Stimulated activated CD4-positive, alpha-beta T cell treated with anti-CD3 and anti-CD28 coated beads, Interleukin-12 subunit alpha, Interleukin-12 subunit beta, amount 100 ng/mL, for 48 hours (primary cell): Measurements from ENCODE around the gene CFAP206.
"Not testable (repeated sequence)": the region's sequence is repeated elsewhere in the genome, so short reads cannot be mapped to it uniquely, and the experiment has no call there.

Experiments
- DNase-seq, 3 donors: peaks; one replicate each; pipeline ENCODE4 v3.0.0-alpha.2; 2020; ENCODE audit warnings: low read depth in 2 of 3, low spot score in 1 of 3

The CFAP206 gene

DNA sequence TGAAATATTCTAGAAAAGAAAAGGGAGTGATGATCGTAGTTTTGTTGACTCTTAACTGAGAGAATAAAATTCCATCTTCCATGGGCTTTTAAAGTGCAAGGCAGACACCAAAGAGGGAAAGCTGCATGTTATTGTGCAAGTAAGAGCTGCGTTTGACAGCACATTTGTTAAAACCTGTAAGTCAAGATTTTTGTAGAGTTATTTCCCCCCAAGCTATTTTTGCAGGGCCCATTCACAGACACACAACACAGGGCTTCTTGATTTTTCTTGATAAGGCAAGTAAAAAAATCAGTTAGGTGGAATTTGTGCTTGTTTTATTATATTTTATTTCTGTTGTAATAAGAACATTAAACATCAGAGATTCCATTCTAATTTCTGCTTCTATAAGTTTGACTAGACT, 13.8 kb downstream of the CFAP206 start:
- DNase-seq, result no peak

GRCh38 chr6:87426789-87427188, 19.0 kb downstream of the CFAP206 start:
- no peak for DNase-seq

- DNase-seq, result no peak
Measured at GRCh38 chr6:87430499-87430898, 22.7 kb downstream of the CFAP206 start.

DNA sequence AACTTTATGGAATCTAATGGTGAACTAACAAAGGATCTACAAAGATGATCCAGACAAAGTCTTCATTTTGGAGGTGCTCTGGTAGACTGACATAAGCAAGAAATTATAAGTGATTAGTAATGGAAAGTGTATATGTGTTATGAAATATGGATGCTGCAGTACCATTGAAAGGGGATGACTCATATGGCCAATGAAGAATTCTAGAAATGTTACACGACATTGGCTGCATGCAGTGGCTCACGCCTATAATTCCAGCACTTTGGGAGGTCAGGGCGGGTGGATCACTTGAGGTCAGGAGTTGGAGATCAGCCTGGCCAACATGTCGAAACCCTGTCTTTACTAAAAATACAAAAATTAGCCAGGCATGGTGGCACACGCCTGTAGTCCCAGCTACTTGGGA, 23.5 kb downstream of the CFAP206 start:
- DNase-seq, result no peak

DNA sequence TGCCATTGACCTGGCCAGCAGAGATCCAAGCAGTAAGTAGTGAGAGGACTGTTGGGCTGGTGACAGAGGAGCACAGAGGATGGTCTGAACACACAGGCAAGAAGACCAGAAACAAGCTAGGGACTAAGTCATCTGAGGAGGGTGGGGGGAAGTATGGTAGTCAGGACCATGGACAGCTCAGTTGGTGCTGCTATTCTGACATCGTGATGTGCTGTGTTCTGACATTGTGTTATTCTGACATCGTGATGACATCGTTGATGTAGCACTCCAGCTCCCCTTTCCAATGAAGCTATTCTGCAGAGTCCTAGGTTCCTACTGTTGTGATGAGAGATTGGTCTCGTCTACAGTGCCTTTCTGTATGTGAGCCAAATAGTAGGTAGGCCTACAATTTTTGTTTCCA, 28.7 kb downstream of the CFAP206 start:
- peak in 2 of 3 donors; percentile 10 to 25 for DNase-seq

DNA sequence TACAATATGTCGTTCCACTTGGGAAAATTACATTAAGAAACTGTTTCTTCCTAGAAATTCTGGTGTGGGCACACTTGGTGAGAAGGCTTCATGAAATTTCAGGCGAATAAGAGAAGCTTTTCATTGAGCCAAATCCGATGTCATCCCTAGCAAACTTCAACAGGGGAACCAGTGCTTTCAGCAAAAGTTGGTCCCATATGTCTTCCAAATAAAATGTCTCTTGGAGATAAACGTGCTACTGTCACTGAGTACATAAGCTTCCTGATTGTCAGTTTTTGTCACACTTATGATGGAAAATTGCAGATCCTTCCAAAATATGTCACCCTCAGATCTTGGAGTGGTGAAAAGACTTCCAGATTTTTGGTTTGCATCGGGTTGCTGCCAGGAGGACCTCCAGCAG, 33.9 kb downstream of the CFAP206 start:
- DNase-seq, result no peak

DNA sequence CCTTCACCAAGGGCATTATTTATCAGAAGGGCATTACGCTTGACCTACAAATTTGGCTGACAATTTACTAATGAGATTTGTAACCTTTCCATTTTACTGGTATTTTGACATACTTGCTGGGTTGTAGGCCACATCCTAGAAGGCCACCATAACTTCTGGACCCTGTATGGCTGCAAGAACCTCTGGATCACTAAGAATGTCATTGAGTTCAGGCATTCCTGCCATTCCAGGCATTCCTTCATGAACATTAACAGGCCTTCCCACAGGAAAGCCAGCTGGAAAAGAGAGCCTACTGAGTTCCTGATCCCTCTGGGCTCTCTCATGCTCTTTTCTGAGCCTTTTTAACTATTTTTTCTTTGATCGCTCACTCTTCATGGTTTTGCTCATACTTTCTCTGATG, 36.6 kb downstream of the CFAP206 start:
- no peak for DNase-seq

GRCh38 chr6:87465051-87465450, 57.3 kb downstream of the CFAP206 start:
- no peak for DNase-seq

GRCh38 chr6:87472525-87473418, 65.0 kb downstream of the CFAP206 start, which contains the start of gene SLC35A1:
TSS of gene SLC35A1 (plus strand) at chr6:87472974. CDS start at chr6:87473004, 30 bp downstream.
- DNase-seq, result peak; percentile 72 to 80 (median 80)

DNA sequence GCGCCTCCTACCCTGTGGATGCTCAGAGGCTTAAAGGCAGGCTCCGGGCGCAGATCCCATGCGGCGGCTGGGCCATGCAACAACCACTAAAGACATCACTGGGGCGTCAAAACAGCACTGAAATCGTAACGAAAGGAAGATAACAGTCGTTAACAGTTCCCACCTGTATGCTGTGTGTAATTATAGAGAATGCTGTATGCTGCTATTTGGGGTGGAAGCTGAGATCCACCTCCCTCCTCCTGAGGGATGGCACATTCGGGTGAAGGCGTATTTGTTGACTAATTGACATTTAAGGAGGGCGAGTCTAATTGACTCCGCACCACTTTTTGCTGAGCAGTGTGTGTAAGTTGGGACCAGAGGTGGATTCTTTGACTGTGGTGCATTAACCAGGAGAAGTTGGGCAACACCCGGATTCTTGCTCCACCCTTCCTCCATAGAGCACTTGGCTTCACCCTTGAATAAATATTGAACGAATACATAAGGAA, 65.7 kb downstream of the CFAP206 start:
- peak in 1 of 3 donors; percentile 34 for DNase-seq

DNA sequence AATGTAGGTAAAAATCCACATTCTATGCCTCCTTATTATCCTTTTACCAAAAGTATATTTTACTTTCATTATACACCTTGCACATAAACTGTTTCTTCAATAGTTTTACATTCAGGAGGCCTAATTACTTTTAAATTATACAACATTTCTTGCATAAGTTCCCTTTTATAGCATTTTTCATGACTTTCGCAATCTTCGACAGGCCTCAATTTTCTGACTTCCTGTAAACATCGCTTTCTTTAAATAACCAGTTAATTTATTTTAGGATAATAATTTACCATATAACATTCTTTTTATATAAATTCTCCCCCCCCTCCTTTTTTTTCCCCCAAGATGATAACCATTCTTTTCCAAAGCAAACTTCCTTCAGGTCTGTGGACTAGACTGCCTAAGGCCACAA, 74.2 kb downstream of the CFAP206 start:
- DNase-seq, result no peak

DNA sequence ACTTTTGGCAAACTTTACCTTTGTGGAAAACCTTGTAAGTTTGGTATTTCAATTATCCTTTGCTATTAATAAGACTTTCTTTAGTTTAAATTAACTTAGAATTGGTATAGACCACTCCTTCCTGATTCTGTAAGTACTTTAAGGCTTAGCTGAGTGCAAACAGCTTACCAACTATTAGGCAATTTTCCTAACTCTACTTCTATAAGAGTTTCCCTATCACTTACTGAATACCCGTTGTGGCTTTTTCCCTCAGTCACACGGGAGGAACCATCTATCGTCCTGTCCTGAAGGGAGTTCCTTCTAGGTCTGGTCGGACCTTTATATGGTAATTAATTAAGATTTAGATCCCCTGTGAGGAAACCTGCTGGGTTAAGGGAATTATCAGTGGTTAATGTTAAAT, 74.6 kb downstream of the CFAP206 start:
- no peak for DNase-seq

DNA sequence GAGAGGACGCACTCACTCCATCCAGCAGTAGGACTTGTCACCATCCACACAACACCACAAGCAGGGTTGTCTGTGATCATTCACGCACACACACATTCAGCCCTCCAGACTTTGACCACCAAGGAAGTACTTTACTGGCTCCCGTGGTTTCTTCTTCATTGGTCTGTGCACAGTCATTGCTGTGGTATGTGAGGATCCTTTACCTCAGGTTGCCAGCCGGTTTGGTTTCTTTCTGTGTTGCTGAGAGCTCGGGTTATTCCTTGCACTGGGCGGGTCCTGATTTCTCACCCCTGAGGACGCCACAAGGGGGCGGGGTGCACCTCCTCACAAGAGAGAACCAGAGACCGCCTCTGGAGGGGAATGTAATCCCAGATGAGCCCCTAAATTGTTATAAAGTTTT, 76.2 kb downstream of the CFAP206 start:
- DNase-seq, result no peak

- DNase-seq, result no peak
Measured at GRCh38 chr6:87484491-87484890, 76.7 kb downstream of the CFAP206 start.

DNA sequence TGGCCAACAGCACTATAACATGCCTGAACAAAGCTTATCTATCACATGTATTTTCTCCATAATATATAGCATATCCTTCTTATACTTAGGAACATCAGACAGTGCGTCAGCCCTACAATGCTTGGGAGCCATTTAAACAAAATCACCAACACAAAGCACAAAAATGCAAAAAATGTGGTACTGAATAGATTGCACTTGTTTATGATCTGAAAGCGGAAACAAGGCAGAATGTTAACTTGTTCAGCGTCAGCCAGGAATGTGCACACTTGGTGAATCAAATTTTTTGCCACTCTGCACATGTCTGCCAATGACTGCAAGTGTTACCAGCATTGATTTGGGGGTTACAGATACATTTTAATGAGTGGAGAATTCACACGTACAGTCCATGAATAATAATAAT, 79.8 kb downstream of the CFAP206 start:
- no peak for DNase-seq

DNA sequence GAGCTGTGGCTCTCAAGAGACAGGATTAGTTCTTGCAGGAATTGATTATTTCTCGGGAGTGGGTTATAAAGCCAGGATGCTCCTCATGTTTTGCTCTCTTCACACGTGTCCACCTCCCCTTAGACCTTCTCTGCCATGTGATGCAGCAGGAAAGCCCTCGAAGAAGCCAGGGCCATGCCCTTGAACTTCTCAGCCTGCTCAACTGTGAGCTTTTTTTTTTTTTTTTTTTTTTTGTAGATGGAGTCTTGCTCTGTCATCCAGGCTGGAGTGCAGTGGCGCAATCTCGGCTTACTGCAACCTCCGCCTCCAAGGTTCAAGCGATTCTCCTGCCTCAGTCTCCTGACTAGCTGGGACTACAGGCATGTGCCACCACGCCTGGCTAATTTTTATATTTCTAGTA, 81.6 kb downstream of the CFAP206 start:
- not testable (repeated sequence) for DNase-seq

GRCh38 chr6:87494761-87495422, 87.1 kb downstream of the CFAP206 start:
- DNase-seq, result no peak

GRCh38 chr6:87498048-87498447, 90.3 kb downstream of the CFAP206 start:
- no peak for DNase-seq

GRCh38 chr6:87501809-87502572, 94.2 kb downstream of the CFAP206 start:
- no peak for DNase-seq

DNA sequence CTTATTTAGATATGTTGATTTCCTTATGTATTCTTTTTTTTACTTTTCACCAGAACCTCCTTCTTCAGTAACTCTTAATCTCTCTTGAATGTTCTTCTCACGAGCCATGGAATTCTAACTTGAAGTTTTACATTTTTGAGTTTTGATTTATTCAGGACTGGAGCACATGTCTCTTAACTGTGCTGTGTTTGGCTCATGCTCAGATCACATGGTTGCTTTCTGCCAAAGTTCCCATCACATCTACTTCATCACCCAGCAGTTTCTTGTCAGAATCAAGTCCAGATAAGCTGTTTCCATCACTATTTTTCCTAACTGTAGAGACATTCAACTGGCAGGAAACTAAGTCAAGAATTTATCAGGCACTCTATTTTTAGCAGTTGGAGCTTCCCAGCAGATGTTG, 96.7 kb downstream of the CFAP206 start:
- no peak for DNase-seq
